GM19240 (cell line): ENCODE results near the gene WDHD1.
"Not testable (repeated sequence)": the region's sequence is repeated elsewhere in the genome, so short reads cannot be mapped to it uniquely, and the experiment has no call there.

ENCODE experiments used
- DNase-seq: peaks from one replicate; pipeline ENCODE4 v3.0.0; 2011; ENCODE audit warnings: low spot score; ENCODE audit not compliant: insufficient read length

Gene WDHD1

DNA sequence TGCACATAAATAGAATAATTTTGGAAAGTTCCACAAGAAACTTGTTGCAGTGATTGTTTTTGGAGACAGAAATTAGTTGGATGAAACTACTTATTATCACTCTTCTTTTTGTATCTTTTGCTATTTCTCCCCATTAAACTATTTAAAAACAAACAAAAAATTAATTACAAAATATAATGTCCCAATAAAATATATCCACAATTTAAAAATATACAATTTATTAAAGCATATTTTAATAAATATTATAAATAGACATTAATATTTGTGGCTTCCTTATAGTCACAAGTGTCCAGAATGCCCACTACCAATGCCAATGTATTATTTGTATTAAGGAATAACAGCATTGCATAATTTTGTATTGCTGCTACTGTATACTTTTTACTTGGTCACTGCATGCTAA is 71.8 kb downstream of the WDHD1 start:
- no peak for DNase-seq

DNA sequence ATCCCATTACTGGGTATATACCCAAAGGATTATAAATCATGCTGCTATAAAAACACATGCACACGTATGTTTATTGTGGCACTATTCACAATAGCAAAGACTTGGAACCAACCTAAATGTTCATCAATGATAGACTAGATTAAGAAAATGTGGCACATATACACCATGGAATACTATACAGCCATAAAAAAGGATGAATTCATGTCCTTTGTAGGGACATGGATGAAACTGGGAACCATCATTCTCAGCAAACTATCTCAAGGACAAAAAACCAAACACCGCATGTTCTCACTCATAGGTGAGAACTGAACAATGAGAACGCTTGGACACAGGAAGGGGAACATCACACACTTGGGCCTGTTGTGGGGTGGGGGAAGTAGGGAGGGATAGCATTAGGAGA is 73.3 kb downstream of the WDHD1 start:
- not testable (repeated sequence) for DNase-seq

DNA sequence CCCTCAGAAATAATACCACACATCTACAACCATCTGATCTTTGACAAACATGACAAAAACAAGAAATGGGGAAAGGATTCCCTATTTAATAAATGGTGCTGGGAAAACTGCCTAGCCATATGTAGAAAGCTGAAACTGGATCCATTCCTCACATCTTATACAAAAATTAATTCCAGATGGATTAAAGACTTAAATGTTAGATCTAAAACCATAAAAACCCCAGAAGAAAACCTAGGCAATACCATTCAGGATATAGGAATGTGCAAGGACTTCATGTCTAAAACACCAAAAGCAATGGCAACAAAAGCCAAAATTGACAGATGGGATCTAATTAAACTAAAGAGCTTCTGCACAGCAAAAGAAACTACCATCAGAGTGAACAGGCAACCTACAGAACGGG is 74.1 kb downstream of the WDHD1 start:
- not testable (repeated sequence) for DNase-seq

DNA sequence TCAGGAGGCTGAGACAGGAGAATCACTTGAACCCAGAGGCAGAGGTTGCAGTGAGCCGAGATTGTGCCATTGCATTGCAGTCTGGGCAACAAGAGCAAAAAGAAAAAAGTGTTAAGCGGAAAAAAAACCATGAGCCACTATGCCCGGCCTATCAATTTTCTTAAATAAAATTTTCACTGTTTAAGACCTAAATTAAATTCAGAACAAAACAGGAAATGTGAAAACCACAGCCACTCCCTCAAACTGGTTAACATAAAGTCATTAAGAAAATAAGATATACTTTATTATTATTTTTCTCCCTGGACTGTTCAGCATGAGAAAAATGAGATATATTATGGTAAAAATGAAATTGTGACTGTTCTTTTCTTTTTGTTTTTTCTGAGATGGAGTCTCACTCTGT is 79.7 kb downstream of the WDHD1 start:
- DNase-seq, result no peak

DNA sequence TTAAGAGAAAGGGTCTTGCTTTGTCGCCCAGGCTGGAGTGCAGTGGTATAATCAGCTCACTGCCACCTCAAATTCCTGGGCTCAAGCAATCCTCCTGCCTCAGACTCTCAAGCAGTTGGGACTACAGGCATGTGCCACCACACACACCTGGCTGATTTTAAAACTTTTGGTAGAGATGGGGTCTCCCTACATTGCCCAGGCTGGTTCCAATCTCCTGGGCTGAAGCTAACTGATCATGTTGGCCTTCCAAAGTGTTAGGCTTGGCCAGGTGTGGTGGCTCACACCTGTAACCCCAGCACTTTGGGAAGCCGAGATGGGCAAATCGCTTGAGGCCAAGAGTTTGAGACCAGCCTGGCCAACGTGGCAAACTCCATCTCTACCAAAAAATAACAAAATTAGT is 80.4 kb downstream of the WDHD1 start:
- DNase-seq, result no peak

DNA sequence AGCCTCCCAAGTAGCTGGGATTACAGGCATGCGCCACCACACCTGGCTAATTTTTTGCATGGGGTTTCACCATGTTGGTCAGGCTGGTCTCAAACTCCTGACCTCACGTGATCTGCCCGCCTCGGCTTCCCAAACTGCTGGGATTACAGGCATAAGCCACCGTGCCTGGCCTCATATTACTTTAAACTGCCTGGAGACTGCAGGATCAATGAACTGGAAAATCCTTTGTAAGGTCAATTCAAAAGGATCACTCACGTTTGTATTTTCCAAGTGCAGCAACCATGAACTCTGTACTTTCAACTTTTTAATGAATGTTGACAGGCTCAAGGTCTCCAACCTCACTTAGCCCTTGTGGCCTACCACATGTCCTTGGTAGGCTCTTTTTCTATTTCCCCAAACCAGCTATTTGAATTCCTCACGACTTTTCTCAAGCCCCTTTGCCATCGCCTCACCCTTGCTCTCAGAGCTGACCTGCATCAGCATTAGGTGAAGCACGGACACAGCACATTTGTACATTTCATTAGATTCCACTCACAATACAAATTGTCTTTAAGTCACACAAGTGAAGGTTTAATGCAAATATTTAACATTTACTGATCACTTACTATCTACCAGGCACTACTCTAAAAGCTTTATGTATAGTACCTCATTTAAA is 82.0 kb downstream of the WDHD1 start:
- DNase-seq, result no peak

DNA sequence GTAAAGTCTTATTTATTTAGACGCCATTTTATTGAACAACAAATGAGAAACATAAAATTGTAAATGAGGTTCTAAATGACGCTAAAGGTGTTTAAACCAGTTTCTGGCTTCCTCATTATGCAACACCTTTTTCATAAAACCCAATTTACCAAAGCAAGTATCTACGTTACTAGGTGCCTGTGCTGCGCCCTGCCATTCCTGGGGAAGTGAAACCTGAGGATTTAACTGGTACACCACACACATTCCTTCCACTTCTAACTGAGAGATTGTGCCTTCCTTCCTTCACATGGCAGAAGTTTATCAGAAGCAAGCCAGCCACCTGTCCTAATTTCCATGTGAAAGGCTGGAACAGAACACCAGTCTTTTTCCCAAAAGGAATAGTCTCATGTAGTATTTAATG is 84.0 kb downstream of the WDHD1 start:
- no peak for DNase-seq

DNA sequence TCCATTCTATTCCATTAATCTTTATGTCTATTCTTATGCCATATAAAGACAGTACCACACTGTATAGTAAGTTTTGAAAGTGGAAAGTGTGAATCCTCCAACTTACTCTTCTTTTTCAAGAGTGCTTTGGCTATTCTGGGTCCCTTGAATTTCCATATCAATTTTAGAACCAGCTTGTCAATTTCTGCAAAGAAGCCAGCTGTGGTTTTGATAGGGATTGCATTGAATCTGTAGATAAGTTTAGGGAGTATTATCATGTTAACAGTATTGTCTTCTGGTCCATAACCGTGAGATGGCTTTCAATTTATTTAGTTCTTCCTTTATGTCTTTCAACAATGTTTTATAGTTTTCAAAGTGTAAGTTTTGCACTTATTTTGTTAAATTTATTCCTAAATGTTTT is 90.1 kb downstream of the WDHD1 start:
- DNase-seq, result no peak

DNA sequence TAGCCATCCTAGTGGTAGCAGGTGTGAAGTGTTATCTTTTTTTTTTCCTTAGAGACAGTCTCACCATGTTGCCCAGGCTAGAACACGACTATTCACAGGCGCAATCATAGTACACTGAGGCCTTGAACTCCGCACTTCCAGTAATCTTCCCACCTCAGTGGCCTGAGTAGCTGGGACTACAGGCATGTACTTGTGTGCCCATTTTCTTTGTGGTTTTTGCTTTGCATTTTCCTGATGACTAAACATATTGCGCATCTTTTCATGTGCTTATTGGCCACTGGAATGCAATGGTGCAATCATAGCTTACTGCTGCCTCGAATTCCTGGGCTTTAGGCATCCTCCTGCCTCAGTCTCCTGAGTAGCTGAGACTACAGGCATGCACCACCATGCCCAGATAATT is 90.9 kb downstream of the WDHD1 start:
- DNase-seq, result no peak

DNA sequence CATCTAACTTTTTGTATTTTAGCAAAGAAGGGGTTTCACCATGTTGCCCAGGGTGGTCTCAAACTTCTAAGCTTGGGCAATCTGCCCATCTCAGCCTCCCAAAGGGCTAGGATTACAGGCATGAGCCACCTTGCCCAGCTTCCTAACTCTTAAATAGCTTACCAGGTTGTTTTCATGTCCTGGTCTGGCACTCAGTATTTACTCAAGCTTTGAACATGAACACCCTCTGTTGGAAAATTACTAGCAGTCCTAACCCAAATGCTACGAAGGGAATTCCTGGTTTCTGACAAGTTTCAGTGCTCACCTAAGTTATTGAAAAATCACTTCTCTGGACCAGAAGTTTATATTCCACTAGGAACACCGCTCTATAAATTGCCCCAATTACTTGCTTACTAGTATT is 91.8 kb downstream of the WDHD1 start:
- no peak for DNase-seq

DNA sequence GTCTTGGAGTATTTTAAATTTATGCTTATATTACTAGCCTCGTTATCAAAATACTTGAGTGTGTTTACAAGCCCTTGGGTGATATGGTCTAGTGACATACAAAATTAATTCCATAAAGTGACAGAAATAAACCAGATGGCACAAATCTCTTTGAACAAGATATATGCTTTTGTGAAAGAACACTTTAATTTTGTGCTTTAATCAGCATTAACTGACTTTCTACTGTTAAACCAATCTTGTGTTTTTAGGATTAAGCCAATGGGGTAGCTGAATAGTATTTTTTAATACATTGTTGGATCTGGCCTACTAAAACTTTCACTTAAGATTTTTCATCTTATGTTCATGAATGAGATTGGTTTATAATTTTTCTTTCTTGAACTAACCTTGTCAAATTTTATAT is 93.9 kb downstream of the WDHD1 start:
- no peak for DNase-seq

DNA sequence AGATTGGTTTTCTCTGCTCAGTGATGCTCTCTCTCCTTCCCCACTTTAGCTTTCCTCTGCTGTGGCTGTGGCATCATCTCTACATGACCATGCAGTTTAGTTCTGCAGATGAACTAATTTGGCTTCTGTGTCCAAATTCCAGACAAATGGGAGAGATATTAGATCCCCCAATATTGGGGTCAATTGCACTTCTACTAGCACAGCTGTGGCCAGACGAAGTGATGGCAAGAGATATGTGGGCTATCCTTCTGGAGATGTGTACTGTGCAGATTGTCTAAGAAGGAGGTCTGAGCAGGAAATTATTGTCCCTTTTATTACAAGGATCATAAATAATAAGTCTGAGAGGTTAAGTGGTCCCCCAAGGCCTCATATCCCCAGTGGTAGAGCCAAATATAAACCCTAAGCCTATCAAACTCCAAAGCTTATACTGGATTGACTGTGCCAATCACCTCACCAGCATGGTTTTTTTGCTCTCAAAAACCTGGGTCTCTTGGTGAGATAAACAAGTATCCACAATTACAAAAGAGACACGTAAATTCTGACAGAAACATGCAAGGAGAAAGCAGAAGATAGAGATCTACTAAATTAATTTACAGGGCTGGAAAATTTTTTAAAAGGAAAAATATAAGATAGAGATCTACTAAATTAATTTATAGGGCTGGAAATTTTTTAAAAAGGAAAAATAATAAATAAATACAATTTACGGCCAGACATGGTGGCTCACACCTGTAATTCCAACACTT is 95.1 kb downstream of the WDHD1 start:
- no peak for DNase-seq

DNA sequence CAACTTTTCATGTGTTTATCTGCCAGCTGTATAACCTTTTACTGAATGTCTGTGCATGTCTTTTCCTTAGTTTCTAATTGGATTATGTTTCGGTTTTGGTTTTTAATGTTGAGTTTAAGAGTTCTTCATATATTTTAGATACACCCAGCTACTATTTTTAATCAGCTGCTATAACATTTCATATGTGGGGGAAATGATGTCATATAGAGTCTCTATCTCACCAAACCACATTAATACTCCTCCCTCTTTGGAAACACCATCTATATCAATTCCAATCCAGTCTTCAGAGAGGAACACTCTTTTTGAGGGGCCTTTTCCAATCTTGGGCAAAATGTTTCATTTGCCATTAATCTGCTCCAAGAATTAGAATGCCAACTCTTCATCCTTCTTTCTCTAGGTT is 95.8 kb downstream of the WDHD1 start:
- DNase-seq, result no peak

DNA sequence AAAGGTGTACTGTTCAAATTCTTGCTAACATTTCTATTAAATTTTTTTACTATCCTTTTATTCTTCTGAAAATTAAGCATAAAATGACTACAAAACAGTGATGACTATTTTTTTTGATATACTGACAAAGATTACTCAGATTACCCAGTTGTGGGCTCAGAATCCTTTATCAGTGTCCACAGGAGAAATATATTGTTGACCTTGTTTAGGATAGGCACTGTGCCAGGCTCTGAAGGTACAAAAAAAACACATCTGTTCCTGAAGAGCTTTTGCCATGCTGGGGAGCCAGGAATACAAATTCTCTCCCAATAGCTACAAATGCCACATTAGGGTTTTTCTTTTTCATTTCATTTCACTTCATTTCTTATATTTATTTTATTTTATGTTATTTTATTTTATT is 97.3 kb downstream of the WDHD1 start:
- DNase-seq, result no peak

DNA sequence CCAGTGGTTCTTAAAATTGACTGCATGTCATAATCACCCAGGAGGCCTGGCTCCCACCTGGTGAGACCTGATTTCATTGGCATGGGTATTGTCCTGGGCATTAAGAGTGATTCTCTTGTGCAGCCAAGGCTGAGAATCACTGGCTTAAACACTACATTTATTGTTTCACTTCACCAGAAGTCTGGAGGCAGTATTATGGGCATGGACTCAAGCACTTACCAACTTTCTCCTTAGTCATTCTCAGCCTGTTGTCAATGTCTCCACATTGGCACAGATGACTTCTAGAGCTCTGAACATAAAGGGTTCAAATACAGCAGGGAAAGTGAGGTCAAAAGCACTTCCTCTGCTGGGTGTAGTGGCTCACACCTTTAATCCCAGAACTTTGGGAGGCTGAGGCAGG is 98.7 kb downstream of the WDHD1 start:
- DNase-seq, result no peak

DNA sequence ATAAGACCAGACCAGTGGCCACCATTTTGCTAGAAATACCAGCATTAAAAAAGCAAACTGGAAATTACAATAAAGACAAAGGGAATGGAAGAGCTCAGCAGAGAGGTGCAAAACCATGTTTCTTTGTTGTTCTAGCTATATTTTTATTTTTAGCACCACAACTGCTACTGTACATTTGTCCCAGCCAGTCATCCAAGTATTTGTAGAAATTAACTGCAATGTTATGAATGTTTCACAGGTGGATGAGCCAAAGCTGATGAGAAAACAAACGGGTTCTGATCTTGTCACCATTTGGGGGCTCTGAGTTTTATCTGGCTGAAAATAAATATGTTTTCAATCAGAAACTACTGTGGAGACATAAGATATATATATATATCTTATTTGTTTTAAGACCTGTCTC is 99.3 kb downstream of the WDHD1 start:
- no peak for DNase-seq

DNA sequence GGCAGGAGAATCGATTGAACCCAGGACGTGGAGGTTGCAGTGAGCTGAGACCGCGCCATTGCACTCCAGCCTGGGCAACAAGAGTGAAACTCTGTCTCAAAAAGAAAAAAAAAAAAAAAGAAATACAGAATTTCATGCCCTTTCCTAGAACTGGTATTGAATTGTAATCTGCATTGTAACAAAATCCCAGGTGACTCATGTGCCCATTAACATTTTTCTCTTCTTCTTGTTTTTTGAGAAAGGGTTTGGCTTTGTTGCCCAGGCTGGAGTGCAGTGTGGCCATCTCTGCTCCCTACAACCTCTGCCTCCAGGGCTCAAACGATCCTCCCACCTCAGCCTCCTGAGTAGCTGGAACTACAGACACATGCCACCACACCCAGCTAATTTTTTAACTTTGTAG is 100.3 kb downstream of the WDHD1 start:
- not testable (repeated sequence) for DNase-seq

DNA sequence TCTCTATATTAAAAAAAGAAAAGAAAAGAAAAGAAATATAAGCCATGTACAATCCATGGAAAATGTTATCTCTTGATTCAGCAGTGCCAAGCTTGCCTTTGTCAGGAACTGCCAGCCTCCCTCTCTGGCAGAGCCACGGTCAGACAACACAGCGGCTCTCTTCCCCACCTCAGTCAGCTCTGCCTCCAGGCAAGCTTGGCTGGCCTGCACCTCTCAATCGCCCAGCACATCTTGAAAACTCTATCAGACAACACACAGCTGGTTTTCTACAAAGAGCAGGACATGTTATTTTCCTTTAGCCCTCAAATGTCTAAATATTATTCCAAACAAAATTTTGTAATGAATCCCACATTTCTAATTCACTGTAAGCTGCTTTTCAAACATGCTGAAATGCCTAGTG is 104.3 kb downstream of the WDHD1 start:
- no peak for DNase-seq

DNA sequence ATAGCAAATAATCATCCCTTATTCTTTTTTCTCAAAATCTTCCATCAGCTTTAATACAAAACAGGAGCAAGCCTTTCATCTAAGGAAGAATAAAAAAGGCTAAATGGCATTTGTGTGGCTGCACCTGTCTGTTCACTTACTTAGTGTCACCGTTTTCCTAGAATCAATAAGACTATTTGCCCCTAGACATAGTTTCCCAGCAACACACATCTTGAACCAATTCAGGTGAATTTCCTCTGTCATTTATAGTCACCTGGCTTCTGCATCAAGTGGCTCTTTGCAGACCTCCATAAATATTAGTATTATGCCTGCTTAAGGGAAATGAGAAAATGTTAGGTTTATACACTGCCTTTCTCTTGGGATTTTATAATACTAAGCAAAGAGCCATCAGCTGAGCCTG is 106.8 kb downstream of the WDHD1 start:
- no peak for DNase-seq

DNA sequence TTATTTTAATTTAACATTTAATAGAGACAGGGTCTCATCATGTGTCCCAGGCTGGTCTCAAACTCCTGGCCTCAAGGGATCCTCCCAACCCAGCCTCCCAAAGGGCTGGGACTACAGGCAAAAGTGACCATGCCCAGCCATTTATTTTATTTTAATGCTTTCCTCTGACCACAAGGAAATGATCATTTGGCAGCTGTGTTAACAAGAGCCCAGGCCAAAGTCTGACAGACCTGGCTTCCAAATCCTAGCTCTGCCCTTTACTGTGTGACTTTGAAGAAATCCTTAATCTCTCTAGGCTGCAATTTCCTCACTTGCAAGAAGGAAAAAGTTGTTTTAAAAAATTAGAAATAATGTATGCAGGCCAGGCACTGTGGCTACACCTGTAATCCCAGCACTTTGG is 107.6 kb downstream of the WDHD1 start:
- no peak for DNase-seq

DNA sequence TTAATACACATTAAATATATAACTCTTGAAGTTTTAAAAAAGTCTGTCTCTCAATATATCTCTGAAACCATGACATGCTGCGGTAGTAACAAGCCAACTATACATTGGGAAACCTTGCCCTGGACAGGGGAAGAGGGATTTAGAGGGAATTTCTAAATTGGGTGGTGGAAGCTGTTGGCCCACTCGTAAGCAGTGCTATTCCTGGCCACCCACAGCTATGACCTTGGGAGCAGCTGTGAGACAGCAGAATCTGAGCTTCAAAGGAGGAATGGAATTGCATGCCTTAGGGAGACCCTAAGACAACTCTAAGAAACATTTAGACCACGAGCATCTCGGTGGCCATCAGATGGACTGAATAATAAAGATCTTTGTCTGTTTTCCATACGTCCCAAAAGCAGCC is 108.5 kb downstream of the WDHD1 start:
- no peak for DNase-seq

DNA sequence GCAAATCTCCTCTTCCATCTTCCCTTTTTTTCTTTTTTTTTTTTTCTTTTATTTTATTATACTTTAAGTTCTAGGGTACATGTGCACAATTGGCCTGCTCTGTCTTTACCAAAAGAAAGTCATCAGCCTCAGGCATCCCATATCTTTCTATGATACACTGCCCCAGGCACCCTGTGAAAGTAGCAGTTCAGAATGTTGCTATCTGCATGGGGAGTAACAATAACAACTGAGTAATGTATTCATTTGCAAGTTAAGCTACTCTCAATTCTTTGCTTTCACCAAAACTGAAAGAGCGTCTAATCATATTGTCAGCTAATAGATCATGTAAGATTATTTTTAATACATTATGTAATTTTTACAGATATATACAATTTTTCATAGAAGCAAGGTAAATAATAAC is 110.8 kb downstream of the WDHD1 start:
- DNase-seq, result no peak

DNA sequence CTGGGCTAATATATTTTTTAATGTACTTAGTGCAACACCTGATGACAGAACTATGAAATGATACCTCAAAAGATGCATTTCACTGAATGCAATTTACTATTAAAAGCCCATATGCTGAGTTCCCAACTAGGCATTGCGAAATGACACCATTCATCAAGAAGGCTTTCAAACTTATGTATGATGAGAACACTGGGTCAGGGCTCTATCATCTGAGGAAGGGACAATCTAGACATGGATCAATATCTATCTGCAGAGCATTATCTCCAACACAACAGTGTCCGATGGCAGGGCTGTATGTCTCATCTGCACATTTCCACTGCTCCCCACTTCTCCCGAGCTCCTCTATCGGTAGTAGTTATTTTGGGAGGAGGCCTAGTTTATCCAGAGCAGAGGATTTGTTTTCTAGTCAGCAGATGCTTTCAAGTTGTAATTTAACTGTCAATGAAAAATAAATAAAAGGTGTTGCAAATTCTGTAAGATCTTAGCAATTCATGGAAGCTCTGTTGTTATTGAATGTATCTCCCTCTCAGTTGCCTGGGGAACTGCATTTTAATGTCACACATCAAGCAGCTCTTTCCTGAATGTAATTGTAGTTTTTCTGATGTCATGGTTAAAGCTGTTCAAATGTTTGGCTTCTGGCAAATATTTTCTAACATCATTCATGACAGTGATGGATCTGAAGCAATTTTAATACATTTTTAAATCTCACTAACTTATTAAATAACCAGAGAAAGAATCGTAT is 116.9 kb downstream of the WDHD1 start:
- DNase-seq, result no peak
